Stimulated activated CD4-positive, alpha-beta T cell treated with anti-CD3 and anti-CD28 coated beads, Interleukin-1b, Interleukin-23, amount 100 ng/mL, for 48 hours (primary cell): Measurements from ENCODE around the gene PTPRG.

Source experiments
- DNase-seq: peaks from one replicate; pipeline ENCODE4 v3.0.0-alpha.2; 2020

Gene PTPRG

GRCh38 chr3:61663356-61664104, 102.2 kb downstream of the PTPRG start:
- DNase-seq = no peak

GRCh38 chr3:61664105-61664482, 102.7 kb downstream of the PTPRG start:
- no peak for DNase-seq

- DNase-seq = no peak
These were observed 103.8 kb downstream of the PTPRG start for GRCh38 chr3:61665121-61665520.

GRCh38 chr3:61665987-61666386, 104.6 kb downstream of the PTPRG start:
- no peak for DNase-seq

- no peak for DNase-seq
These were observed 105.4 kb downstream of the PTPRG start for GRCh38 chr3:61666615-61667330.

GRCh38 chr3:61667383-61667782, 106.0 kb downstream of the PTPRG start:
- no peak for DNase-seq

GRCh38 chr3:61667814-61668213, 106.4 kb downstream of the PTPRG start:
- DNase-seq = no peak

- DNase-seq = no peak
These were observed 107.0 kb downstream of the PTPRG start for GRCh38 chr3:61668317-61668864.

GRCh38 chr3:61669203-61669602, 107.8 kb downstream of the PTPRG start:
- no peak for DNase-seq

- DNase-seq = no peak
These were observed 108.4 kb downstream of the PTPRG start for GRCh38 chr3:61669668-61670299.

GRCh38 chr3:61673651-61674050, 112.3 kb downstream of the PTPRG start:
- DNase-seq = no peak

GRCh38 chr3:61674596-61674995, 113.2 kb downstream of the PTPRG start:
- no peak for DNase-seq

GRCh38 chr3:61679026-61679425, 117.7 kb downstream of the PTPRG start:
- DNase-seq = no peak

- DNase-seq = no peak
These were observed 119.2 kb downstream of the PTPRG start for GRCh38 chr3:61680617-61681016.

- DNase-seq = no peak
These were observed 120.3 kb downstream of the PTPRG start for GRCh38 chr3:61681636-61682035.

GRCh38 chr3:61682671-61683548, 121.5 kb downstream of the PTPRG start:
- no peak for DNase-seq

- DNase-seq = no peak
These were observed 122.3 kb downstream of the PTPRG start for GRCh38 chr3:61683549-61684236.

- DNase-seq = no peak
These were observed 123.0 kb downstream of the PTPRG start for GRCh38 chr3:61684386-61684785.

GRCh38 chr3:61685755-61686154, 124.4 kb downstream of the PTPRG start:
- no peak for DNase-seq

- DNase-seq = no peak
These were observed 124.9 kb downstream of the PTPRG start for GRCh38 chr3:61686228-61686648.

GRCh38 chr3:61687206-61687605, 125.8 kb downstream of the PTPRG start:
- no peak for DNase-seq
